Fibroblast of lung (primary cell): Measurements from ENCODE around the gene NCOA7.

Source experiments
- EZH2 ChIP-seq: IDR thresholded peaks from 2 replicates; pipeline ENCODE4 v1.5.1; 2012; ENCODE audit warnings: low read length, control low read depth, mild to moderate bottlenecking; ENCODE audit errors: missing control alignments
- TF ChIP-seq, protein P1 (sequence below), 2 donors: IDR thresholded peaks in 1 of 2; conservative IDR thresholded peaks in 1 of 2; 1 replicate in 1 of 2; 2 replicates in 1 of 2; pipeline ENCODE4 v1.5.1; 2011 to 2012; ENCODE audit warnings: low read length in 2 of 2, control low read depth in 1 of 2, inconsistent platforms in 1 of 2, low read depth in 1 of 2, mild to moderate bottlenecking in 1 of 2

DNA sequence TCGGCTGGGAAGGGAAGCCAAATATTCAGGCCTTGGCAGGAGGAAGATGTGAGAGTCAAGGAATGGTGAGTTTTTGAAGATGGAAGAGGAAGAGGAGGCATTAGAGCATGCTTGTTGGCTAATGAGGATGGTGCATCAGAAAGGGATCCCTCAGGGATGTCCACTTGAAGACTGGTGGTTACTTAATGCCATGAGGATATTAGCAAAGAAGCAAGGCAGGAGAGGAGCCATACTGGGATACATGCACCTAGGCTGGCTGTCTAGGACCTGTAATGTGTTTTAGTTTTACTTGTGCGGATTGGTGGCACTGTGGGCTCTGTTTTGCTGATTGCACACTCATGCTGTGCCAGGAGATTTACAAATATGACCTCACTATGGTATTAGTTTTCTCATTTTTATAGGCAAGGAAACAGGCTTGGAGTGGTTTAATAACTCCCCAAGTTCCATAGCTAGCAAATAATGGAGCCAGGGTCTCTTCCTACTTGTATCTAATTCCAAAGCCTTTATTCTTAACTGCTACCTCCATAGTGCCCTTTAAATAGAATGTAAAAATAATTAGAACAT, 37.8 kb downstream of the NCOA7 start:
- TF ChIP-seq, protein P1, sequence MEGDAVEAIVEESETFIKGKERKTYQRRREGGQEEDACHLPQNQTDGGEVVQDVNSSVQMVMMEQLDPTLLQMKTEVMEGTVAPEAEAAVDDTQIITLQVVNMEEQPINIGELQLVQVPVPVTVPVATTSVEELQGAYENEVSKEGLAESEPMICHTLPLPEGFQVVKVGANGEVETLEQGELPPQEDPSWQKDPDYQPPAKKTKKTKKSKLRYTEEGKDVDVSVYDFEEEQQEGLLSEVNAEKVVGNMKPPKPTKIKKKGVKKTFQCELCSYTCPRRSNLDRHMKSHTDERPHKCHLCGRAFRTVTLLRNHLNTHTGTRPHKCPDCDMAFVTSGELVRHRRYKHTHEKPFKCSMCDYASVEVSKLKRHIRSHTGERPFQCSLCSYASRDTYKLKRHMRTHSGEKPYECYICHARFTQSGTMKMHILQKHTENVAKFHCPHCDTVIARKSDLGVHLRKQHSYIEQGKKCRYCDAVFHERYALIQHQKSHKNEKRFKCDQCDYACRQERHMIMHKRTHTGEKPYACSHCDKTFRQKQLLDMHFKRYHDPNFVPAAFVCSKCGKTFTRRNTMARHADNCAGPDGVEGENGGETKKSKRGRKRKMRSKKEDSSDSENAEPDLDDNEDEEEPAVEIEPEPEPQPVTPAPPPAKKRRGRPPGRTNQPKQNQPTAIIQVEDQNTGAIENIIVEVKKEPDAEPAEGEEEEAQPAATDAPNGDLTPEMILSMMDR (conservative IDR thresholded peaks at IDR 0.05 in 1 of 2, IDR thresholded peaks at IDR 0.05 in 1 of 2; ENCODE audit: low read depth in 1 of 2, low read length in 2 of 2), result no peak
- no peak for TF ChIP-seq EZH2
